Hindlimb muscle (tissue), 1 donor: Measurements from ENCODE around the gene TNS3. TPM values are rescaled to one million over a fixed set of nuclear protein-coding genes. Genes with fewer than 3 reads are reported as not detected.
"Not testable (repeated sequence)": the region's sequence is repeated elsewhere in the genome, so short reads cannot be mapped to it uniquely, and the experiment has no call there.

Experiments
- DNase-seq: peaks from one replicate; pipeline ENCODE4 v3.0.0-alpha.2; 2013
- polyA plus RNA-seq: library from polyadenylated mRNA; unstranded; fragments of 120-200 nt; gene quantifications from one replicate; pipeline ENCODE4 v1.2.1, GENCODE V29; 2013; ENCODE audit not compliant: insufficient read length

The TNS3 gene
- polyA plus RNA-seq, 1 donor, result 24.9 TPM

GRCh38 chr7:47559306-47560220 lies 22.3 kb downstream of the TNS3 start:
- DNase-seq, result no peak

- DNase-seq, result no peak
Observed at GRCh38 chr7:47557694-47558670, 23.9 kb downstream of the TNS3 start.

- no peak for DNase-seq
Observed at GRCh38 chr7:47557317-47557693, 24.6 kb downstream of the TNS3 start.

- no peak for DNase-seq
Observed at GRCh38 chr7:47556511-47557180, 25.3 kb downstream of the TNS3 start.

GRCh38 chr7:47553309-47553708 lies 28.6 kb downstream of the TNS3 start:
- DNase-seq, result no peak

- DNase-seq, result no peak
Observed at GRCh38 chr7:47552621-47553020, 29.3 kb downstream of the TNS3 start.

- peak; percentile 86 for DNase-seq
Observed at GRCh38 chr7:47551668-47552440, 30.1 kb downstream of the TNS3 start.

GRCh38 chr7:47550788-47551470 lies 31.0 kb downstream of the TNS3 start:
- no peak for DNase-seq

- DNase-seq, result no peak
Observed at GRCh38 chr7:47549916-47550315, 32.0 kb downstream of the TNS3 start.

- no peak for DNase-seq
Observed at GRCh38 chr7:47549397-47549796, 32.5 kb downstream of the TNS3 start.

- no peak for DNase-seq
Observed at GRCh38 chr7:47548546-47548945, 33.4 kb downstream of the TNS3 start.

- DNase-seq, result no peak
Observed at GRCh38 chr7:47546733-47547494, 35.0 kb downstream of the TNS3 start.

- DNase-seq, result no peak
Observed at GRCh38 chr7:47546171-47546570, 35.7 kb downstream of the TNS3 start.

- DNase-seq, result no peak
Observed at GRCh38 chr7:47544416-47544815, 37.5 kb downstream of the TNS3 start.

GRCh38 chr7:47543714-47544113 lies 38.2 kb downstream of the TNS3 start:
- DNase-seq, result no peak

GRCh38 chr7:47543056-47543455 lies 38.9 kb downstream of the TNS3 start:
- no peak for DNase-seq

GRCh38 chr7:47542051-47542450 lies 39.9 kb downstream of the TNS3 start:
- no peak for DNase-seq

- not testable (repeated sequence) for DNase-seq
Observed at GRCh38 chr7:47541485-47541884, 40.4 kb downstream of the TNS3 start.

- DNase-seq, result no peak
Observed at GRCh38 chr7:47540387-47541350, 41.2 kb downstream of the TNS3 start.
